MM.1S (cell line): ENCODE data around the gene FAM107B.

Source experiments
- DNase-seq: peaks from one replicate; pipeline ENCODE4 v3.0.0-alpha.2; 2015
- H2AFZ ChIP-seq: fragments of 300-600 bp; sonication (generic); 2 replicates; pipeline ENCODE4 v1.6.0; 2016; ENCODE audit warnings: antibody characterized with exemption, low read length
- H3F3A ChIP-seq: fragments of 300-600 bp; sonication (generic); 2 replicates; pipeline ENCODE4 v1.6.1; 2016; ENCODE audit warnings: mild to moderate bottlenecking, antibody characterized with exemption, low read length, moderate library complexity, mixed read lengths; ENCODE audit not compliant: insufficient read depth
- H3K27ac ChIP-seq: fragments of 300-600 bp; sonication (generic); 2 replicates; pipeline ENCODE4 v1.5.1; 2016; ENCODE audit warnings: mild to moderate bottlenecking, low read length
- H3K27me3 ChIP-seq: fragments of 300-600 bp; sonication (generic); replicated peaks from 2 replicates; pipeline ENCODE4 v1.6.0; 2016; ENCODE audit warnings: low read length; ENCODE audit not compliant: insufficient read depth
- H3K36me3 ChIP-seq: fragments of 300-600 bp; sonication (generic); replicated peaks from 2 replicates; pipeline ENCODE4 v1.6.1; 2016; ENCODE audit warnings: mild to moderate bottlenecking, low read length, mixed read lengths; ENCODE audit not compliant: insufficient read depth
- H3K4me1 ChIP-seq: fragments of 300-600 bp; sonication (generic); 2 replicates; pipeline ENCODE4 v1.6.1; 2016; ENCODE audit warnings: low read length, mixed read lengths
- H3K4me2 ChIP-seq: fragments of 300-600 bp; sonication (generic); 2 replicates; pipeline ENCODE4 v1.6.0; 2016; ENCODE audit warnings: low read depth, low read length
- H3K4me3 ChIP-seq: fragments of 300-600 bp; sonication (generic); 2 replicates; pipeline ENCODE4 v1.5.1; 2016; ENCODE audit warnings: low read length, mixed read lengths
- H3K79me2 ChIP-seq: fragments of 300-600 bp; sonication (generic); 2 replicates; pipeline ENCODE4 v1.6.1; 2016; ENCODE audit warnings: mixed run types, low read length, mixed read lengths
- H3K9ac ChIP-seq: fragments of 300-600 bp; sonication (generic); 2 replicates; pipeline ENCODE4 v1.6.1; 2016; ENCODE audit warnings: low read length, mixed read lengths
- H3K9me2 ChIP-seq: fragments of 300-600 bp; sonication (generic); replicated peaks from 2 replicates; pipeline ENCODE4 v1.6.1; 2016; ENCODE audit warnings: mild to moderate bottlenecking, low read length, mixed read lengths; ENCODE audit not compliant: insufficient read depth
- H3K9me3 ChIP-seq: fragments of 300-600 bp; sonication (generic); replicated peaks from 2 replicates; pipeline ENCODE4 v1.6.1; 2016; ENCODE audit warnings: mild to moderate bottlenecking, low read length, mixed read lengths; ENCODE audit not compliant: insufficient read depth
- H4K20me1 ChIP-seq: fragments of 300-600 bp; sonication (generic); 2 replicates; pipeline ENCODE4 v1.6.1; 2016; ENCODE audit warnings: mild to moderate bottlenecking, low read length, moderate library complexity, mixed read lengths; ENCODE audit not compliant: insufficient read depth
- EZH2 ChIP-seq: fragments of 300-600 bp; sonication (generic); optimal IDR thresholded peaks from 2 replicates; pipeline ENCODE3; 2017; ENCODE audit warnings: low read depth, mild to moderate bottlenecking, antibody characterized with exemption, low read length, mixed read lengths
- EZH2phosphoT487 ChIP-seq: fragments of 300-600 bp; sonication (generic); IDR thresholded peaks from 2 replicates; pipeline ENCODE4 v1.6.1; 2018; ENCODE audit warnings: antibody characterized with exemption, low read length
- TF ChIP-seq, protein P1 (sequence below): fragments of 300-600 bp; sonication (generic); IDR thresholded peaks from 2 replicates; pipeline ENCODE4 v1.5.1; 2016; ENCODE audit warnings: antibody characterized with exemption, low read length, mixed read lengths

FAM107B gene

DNA sequence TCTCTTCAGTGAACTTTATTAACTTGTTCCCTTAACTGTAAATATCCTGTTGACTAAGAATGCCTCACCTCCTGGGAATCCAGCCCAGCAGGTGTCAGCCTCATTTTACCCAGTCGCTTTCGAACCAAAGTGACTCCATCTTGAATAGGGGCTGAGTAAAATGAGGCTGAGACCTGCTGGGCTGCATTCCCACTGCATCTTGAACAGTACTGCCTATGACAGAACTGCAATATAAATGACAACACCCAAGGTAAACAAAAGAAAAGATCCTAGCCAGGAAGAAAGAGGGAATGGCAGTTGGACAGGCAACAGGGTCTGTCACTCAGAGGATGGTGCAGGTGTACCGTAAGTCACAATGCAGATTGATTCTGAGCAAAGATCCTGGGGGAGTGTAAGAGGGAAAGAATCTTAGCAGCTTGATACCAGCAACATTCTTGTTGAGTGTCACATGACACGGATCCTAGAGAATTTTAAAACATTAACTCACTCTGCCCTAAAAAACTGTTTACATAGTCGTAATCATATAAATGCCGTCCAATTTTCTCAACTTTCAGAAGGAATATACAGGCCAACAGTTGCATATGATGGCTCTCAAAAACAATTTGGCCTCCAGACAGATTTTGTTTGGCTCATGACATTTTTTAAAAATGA is 4.4 kb upstream of the FAM107B start:
- H3K36me3 ChIP-seq, result no peaks in the 10 kb centered on the region
- H3K9me3 ChIP-seq, result no peaks in the 10 kb centered on the region
- no peaks in the 10 kb centered on the region for H3K9me2 ChIP-seq
- no peak overlapping the region for H3K4me2 ChIP-seq
- TF ChIP-seq EZH2phosphoT487 (no peak), EZH2 (no peak)
- TF ChIP-seq, protein P1, sequence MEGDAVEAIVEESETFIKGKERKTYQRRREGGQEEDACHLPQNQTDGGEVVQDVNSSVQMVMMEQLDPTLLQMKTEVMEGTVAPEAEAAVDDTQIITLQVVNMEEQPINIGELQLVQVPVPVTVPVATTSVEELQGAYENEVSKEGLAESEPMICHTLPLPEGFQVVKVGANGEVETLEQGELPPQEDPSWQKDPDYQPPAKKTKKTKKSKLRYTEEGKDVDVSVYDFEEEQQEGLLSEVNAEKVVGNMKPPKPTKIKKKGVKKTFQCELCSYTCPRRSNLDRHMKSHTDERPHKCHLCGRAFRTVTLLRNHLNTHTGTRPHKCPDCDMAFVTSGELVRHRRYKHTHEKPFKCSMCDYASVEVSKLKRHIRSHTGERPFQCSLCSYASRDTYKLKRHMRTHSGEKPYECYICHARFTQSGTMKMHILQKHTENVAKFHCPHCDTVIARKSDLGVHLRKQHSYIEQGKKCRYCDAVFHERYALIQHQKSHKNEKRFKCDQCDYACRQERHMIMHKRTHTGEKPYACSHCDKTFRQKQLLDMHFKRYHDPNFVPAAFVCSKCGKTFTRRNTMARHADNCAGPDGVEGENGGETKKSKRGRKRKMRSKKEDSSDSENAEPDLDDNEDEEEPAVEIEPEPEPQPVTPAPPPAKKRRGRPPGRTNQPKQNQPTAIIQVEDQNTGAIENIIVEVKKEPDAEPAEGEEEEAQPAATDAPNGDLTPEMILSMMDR, result no peak
- no peak overlapping the region for H3K4me3 ChIP-seq
- no peak overlapping the region for H3K27ac ChIP-seq
- H3K9ac ChIP-seq, result no peak overlapping the region
- no peaks in the 10 kb centered on the region for H3K79me2 ChIP-seq
- H2AFZ ChIP-seq, result no peak overlapping the region
- H3F3A ChIP-seq, result no peaks in the 10 kb centered on the region
- DNase-seq, result no peak
- no peaks in the 10 kb centered on the region for H3K27me3 ChIP-seq
- H3K4me1 ChIP-seq, result no peaks in the 10 kb centered on the region
- H4K20me1 ChIP-seq, result no peaks in the 10 kb centered on the region

DNA sequence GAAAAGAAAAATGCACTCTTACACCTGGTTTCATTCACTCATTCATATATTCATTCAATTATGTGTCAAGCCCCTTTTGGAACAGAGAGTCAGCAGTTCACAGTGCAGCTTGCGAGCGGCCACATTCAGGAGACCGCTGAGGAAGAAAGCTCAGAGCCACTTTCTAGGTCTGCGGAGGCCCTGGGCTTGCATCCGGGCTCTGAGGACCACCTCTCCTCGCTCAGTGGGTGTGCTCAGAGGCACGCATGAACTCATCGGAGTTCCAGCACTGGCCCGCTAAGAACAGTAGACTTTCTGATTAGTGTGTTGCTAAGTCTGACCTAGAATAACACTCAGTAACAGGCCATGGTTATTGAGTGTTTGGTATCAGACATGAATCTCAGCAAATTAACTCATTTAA is 1.8 kb upstream of the FAM107B start:
- no peaks in the 10 kb centered on the region for H3K9me2 ChIP-seq
- no peak for DNase-seq
- H3K79me2 ChIP-seq, result no peaks in the 10 kb centered on the region
- H3K9ac ChIP-seq, result no peak overlapping the region
- H3K4me2 ChIP-seq, result no peak overlapping the region
- H4K20me1 ChIP-seq, result no peaks in the 10 kb centered on the region
- no peak overlapping the region for H3K4me3 ChIP-seq
- H3K27ac ChIP-seq, result no peak overlapping the region
- TF ChIP-seq EZH2 (no peak), EZH2phosphoT487 (no peak)
- TF ChIP-seq, protein P1, result no peak
- no peaks in the 10 kb centered on the region for H3K9me3 ChIP-seq
- H3K4me1 ChIP-seq, result no peaks in the 10 kb centered on the region
- no peak overlapping the region for H2AFZ ChIP-seq
- no peaks in the 10 kb centered on the region for H3K36me3 ChIP-seq
- H3K27me3 ChIP-seq, result no peaks in the 10 kb centered on the region
- no peaks in the 10 kb centered on the region for H3F3A ChIP-seq

DNA sequence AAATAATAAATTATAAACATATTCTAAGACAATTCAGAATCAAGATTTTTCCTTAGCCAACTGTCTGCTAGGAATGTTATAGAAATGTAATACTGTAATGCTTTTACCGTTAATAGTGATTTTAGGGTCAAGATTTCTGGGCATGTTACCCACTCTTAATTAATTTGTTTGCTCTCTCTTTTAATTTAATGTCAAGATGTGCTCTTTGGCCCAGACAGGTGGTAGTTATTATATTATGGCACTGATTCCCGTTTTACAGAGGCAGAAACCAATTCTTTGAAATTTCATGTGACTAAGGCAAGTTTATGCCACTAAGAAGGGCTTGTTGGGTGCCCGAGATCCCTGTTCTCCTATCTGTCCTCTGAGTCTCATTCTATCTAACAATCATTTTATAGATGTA is 959 bp upstream of the FAM107B start:
- Histone ChIP-seq H3K27ac (no peak overlapping the region), H3K9me3 (no peaks in the 10 kb centered on the region), H3K27me3 (no peaks in the 10 kb centered on the region), H2AFZ (no peak overlapping the region), H3K36me3 (no peaks in the 10 kb centered on the region), H3K4me1 (no peaks in the 10 kb centered on the region), H3K9me2 (no peaks in the 10 kb centered on the region), H3K4me3 (no peak overlapping the region), H3K9ac (no peak overlapping the region), H3K79me2 (no peaks in the 10 kb centered on the region), H3F3A (no peaks in the 10 kb centered on the region), H3K4me2 (no peak overlapping the region), H4K20me1 (no peaks in the 10 kb centered on the region)
- no peak for DNase-seq
- TF ChIP-seq, protein P1, result no peak
- no peak for TF ChIP-seq EZH2phosphoT487
- no peak for TF ChIP-seq EZH2
